GM19035 (cell line): ENCODE measurements around the gene SERPINE2.

Experiments
- ATAC-seq: cut with Tn5 transposase; IDR thresholded peaks from one replicate; pipeline ENCODE4 v1.9.1; 2021; ENCODE audit not compliant: unreplicated experiment

The SERPINE2 gene

DNA sequence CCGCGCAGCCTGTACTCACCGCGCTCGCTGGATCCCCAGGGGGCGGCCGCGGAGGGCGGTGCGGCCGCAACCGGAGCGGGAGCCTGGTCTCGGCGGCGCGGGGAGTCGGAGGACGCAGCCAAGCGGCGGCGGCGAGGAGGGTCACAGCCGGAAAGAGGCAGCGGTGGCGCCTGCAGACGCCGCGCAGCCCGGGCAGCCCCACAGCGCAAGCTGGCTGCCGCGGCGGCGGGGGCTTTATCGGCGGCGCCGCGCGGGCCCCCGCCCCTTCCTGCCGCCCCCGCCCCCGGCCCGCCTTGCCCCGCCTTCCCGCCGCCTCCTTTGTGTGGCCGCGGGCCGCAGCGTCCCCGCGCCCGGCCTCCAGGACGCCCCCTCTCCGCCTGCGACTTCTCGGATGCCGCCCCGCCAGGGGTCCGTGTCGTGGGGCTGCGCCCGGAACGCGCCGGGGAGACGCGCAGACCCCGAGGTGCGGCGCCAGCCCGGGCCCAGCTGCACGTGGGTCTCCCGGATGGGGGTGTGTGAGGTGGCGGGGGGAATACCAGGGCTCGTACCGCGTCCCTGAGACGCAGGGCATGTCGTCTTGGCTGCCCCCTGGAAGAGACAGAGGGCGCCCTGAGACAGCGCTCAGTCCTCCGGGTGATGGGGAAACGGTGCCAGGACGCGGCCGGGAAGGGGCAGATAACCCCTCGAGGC lies at the start of gene SERPINE2:
Gene SERPINE2, minus strand, starts transcription at position 207 of the 690 bp plus-strand sequence. CDS start 37,386 bp downstream, outside the sequence.
- peak; percentile 55 for ATAC-seq

DNA sequence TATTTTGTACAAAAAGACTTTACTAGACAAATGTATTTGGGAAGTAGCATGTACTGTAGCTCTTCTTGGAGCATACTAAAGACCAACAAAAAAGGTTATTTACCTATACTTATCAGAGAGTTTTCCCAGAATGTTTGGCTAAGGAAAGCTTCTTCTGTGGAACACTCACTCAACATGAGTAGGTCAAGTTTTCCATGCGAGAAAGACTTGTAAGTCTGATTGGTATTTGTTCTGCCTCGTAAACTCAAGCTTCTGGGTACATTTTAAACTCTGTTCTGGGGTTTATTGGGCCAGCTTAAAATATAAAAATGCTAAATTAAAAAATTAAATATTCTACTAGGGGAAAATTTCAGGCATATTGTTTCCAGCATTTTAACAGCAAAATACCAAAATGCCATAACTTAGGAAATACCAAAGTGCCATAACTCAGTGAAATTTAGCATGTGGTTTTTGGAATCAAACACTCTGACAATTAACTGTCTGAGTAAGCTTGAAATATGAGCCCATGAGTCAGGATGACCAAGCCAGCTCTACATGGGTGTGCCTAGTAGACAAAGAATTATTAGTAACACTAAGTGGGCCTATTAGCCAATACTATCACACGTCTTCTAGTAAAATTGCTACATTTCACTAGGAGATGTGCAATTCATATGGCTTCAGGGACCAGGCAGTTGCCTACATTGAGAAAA lies 47.3 kb upstream of the SERPINE2 start:
- ATAC-seq: no peak

DNA sequence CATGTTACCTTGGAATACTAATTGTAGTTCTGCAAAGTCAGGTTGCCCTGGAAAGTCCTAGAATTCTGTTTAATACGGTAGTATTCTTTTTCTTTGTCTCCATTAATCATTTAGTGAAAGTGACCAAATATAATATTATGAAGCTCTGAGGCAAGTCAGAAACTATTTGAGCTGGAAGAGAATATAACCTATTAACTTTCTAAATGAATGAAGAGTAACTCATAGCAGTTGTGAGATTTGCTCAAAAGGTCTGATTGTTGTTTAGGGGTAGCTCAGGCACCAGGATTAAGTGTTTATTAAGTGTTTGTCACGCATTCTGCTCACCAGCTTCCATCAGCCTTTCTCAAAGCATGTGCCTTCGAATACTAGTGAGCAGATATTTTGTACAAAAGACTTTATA lies 46.7 kb upstream of the SERPINE2 start:
- ATAC-seq: no peak

GRCh38 chr2:224085246-224085645 lies 46.2 kb upstream of the SERPINE2 start:
- no peak for ATAC-seq

DNA sequence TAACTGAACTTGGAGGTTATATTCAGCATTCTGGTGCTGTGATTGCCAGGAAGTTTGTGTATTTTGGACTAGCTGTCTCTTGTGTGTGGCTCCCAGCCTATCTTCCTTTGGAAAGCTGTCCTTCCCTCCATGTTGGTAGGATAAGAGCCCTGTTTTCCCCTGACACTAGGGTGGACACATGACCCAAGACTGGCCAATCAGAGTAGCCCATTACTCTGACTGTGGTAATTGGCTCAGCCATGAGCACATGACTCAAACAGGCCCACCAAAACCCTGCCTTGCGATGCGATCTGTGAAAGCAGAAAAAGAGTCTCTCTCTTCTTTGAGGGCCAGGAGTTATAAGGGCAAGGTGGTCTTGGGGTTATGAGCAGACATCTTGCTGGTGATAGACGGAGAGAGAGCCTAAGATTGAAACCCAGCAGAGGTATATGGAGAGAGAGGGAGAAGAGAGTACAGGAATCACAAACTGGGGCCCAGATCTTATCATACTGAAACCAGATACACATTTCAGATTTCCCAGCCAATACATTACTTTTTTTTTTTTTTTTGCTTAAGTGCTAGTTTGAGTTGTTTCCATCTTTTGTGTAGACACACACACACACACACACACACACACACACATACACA lies 45.3 kb upstream of the SERPINE2 start:
- no peak for ATAC-seq

DNA sequence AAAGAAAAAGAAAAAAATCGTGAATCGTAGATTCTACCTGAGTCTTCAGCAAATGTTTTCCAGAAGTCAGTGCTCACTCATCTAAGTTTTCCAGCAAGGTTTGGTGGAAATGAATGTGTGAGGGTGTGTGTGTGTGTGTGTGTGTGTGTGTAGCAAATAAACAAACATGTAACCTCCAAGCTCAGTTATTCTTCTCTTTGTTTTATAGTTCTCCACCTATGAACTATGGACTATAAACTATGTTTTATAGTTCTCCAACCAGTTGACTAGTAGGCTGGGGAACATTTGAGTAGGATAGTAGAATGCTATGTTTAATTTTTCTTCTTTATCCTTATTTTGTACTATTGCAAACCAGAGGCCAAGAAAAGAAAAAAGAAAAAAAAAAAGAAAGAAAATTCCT lies 44.6 kb upstream of the SERPINE2 start:
- no peak for ATAC-seq

DNA sequence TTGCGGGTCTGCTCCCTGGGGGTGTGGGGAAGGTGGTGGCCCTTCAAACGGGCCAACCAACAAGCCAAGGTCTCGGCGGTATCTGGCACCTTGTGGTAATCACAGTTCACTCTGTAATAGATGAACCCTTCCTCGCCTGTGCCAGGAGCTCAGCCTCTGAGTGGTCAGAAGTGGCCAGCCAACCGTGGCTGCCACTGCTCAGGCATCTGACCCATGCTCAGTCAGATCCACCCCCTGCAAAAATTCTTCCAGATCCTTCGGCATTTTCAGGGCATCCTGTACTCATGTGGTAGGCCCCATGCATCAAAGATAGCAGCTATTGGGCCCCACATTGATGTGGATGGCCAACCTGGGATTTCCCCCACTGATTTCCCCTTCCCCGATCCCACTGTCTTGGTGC lies 39.6 kb upstream of the SERPINE2 start:
- ATAC-seq: no peak

DNA sequence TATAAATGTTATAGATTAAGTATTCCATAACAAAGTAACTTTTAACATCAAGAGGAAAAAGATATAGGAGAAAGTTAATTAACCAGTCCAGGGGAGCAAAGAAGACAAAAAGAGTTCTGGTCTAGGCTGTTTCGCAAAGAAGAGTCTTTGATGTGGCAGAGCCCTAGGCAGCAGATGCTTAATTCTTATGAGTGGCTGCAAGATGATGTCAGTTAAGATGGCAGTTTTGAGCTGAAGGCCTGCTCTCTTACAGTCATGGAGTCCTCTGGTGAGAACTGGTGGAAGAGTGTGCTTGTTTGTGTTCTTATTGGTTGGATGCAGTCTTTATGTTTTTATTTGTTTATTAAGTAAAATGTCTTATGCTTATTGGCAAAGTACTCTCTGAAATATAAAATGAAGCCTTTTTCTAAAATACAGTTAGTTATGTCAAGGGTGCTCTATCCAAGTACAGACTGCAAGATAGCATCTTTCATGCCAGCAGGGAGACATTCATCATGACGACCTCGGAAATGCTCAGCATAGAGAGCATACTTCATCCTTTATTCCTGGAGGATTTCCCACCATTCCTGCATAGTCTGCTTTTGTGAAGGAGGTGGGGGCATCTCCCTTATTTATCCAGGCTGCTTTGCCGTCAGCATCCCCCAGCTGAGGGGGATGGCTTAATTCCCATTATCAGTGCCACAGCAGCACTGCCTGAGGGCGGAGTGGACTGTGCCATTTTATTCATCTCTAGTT lies 38.9 kb upstream of the SERPINE2 start:
- no peak for ATAC-seq

- no peak for ATAC-seq
Measured at GRCh38 chr2:224075588-224075987, 36.5 kb upstream of the SERPINE2 start.

DNA sequence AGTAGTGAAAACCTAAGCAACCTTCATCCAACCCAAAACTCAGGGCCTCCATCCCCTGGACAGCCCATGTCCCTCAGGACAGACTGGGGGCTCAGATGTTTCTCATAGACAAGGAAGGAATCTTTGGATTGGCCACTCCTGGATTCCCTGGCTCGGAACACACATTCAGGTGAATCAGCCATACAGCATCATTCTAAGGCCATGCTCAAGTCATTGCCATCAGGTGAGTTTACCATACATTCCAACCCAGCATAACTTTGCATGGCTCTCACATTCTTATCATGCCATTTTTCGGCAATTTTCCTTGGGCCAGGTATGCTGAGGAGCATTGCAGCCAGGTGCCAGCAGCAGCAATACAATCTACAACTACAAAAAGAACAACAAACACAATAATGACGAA lies 34.6 kb upstream of the SERPINE2 start:
- ATAC-seq: no peak

DNA sequence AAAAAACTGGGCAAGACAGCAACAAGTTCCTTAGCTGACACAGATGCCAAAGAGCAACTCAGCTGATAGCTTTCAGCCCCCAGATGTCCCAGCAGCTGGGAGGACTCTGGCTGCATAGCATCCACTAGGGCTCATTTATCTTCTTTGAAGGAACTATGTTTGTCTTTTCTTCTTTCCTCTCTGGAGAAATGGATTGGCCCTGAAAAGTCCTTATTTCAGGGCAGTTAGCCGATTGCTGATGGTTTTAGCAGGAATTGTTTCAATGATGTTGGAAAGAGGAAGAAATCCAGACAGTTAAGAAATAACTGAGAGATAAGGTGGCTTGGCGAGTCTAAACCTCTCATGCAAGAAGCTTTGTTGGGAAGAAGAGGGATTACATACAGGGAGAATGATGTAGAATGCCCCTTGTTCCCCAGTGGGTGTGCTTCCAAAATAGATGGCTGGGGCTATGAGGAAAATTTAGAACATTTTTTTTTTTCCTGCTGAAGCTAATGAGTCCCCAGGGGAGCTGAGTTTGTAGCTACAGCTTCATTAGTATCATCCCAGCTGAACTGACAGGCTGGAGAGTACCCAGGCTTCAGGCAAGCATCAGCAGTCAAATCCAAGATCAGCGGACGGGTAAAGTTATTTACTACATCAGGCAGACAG lies 33.6 kb upstream of the SERPINE2 start:
- ATAC-seq: no peak

DNA sequence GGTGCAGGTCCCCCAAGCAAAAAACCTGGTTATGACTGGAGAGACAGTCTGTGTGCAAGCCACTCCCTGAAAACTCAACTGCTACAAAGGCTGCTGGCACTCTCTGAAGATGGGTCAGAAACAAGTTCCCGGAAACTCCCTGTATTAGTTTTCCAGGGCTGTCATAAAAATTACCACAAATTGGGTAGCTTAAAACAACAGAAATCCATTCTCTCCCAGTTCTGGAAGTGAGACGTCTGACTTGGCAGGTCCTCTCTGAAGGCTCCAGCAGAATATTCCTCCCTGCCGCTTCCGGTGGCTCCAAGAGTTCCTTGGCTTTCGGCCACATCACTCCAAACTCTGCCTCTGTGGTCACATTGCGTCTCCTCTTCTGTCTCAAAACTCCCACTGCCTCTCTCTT lies 30.1 kb upstream of the SERPINE2 start:
- no peak for ATAC-seq

- ATAC-seq: no peak
Measured at GRCh38 chr2:224063298-224063648, 24.2 kb upstream of the SERPINE2 start.

DNA sequence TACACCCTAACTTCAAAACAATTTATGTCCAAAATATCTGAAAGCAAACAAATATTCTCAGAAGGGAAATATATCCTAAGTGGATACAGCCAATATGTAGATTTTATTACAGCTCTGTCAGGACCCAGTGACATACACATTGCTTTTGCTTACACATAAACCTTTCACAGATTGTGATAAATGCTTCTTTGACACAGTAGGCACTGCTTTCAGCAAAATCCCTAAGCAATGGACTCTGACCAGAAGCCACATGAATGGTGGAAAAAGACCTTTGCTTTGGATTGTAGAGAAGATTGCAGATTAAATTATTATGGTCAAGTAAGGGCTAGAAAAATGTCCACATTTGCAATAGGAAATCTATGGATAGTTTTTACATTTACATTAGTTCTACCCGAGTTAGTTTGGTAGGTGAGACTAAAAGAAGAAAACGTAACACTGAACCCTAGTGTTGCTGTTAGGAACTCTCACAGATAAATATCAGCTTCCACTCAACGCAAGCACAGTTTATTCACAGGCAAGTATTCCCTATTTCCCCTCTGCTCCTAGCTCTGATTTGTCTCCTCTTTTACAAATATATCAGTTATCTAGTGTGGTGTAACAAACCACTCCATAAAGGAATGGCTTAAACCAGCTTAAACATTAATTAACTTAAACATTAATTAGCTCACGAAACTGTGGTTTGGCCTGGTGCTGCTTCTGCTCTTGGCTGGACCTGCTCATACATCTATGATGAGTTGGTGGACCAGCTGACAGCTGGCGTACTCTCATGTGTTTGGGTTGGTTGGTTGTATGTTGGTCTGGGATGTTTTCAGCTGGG lies 23.6 kb upstream of the SERPINE2 start:
- ATAC-seq: no peak

- no peak for ATAC-seq
Measured at GRCh38 chr2:224060783-224061482, 21.8 kb upstream of the SERPINE2 start.

DNA sequence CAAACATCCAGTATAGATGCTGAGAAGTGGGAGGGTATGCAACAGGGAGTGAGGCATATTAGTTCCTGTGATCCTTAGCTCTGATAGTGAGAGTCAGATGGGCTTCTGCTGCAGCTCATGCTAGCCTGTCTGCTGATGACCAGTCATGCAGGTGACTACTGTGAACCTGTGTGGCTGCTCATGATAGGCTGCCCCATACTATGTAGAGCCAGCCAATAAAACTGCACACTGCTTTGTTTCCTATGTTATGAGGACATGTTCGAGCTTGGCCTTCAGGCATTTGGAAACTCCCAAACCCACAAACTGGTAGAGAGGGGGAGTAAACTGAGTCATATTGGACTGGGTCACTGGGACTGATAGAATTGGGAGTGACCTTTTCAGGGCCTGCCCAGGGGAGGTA lies 20.1 kb upstream of the SERPINE2 start:
- ATAC-seq: no peak

- no peak for ATAC-seq
Measured at GRCh38 chr2:224058048-224058775, 19.1 kb upstream of the SERPINE2 start.

DNA sequence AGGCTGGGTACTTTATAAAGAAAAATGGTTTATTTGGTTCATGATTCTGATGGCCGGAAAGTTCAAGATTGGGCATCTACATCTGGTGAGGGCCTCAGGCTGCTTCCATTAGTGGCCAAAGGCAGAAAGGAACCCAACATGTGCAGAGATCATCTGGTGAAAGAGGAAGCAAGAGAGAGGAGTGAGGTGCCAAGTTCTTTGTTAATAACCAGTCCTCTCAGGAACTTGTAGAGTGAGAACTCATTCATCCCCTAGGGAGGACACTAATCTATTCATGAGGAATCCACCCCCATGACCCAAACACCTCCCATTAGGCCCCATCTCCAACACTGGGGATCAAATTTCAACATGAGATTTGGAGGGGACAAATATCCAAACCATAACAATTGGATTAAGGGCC lies 17.8 kb upstream of the SERPINE2 start:
- no peak for ATAC-seq

DNA sequence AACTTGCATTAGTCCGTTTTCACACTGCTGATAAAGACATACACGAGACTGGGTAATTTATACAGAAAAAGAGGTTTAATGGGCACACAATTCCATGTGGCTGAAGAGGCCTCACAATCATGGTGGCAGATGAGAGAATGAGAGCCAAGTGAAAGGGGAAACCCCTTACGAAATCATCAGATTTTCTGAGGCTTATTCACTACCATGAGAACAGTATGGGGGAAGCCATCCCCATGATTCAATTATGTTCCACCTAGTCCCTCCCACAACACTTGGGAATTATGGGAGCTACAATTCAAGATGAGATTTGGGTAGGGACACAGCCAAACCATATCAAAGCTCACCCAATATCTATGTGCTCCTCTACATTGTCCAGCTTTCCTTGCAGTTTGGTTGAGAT lies 16.0 kb upstream of the SERPINE2 start:
- ATAC-seq: no peak
